IMR-90 (cell line): ENCODE results near the gene TIGAR. TPM values are rescaled to one million over a fixed set of nuclear protein-coding genes. Genes with fewer than 3 reads are reported as not detected.

Source experiments
- ATAC-seq: fragments of 200-7000 bp; cut with Tn5 transposase; 2 replicates; pipeline ENCODE4 v1.9.1; 2020; ENCODE audit warnings: low read depth, mild to moderate bottlenecking, moderate library complexity
- BruUV-seq: library from RNA; stranded (reverse); fragments of 400-500 nt; replicated peaks from 2 replicates; lab custom pipeline; 2021; lab: Mats Ljungman, UMichigan
- CTCF ChIA-PET: fragments of 300-600 bp; formaldehyde crosslinking; extraction: SDS; loops from one replicate; lab custom pipeline; 2021; ENCODE audit warnings: antibody characterized with exemption; lab: Yijun Ruan, JAX
- POLR2A ChIA-PET: fragments of 300-600 bp; sonication (Branson Sonifier 250); formaldehyde crosslinking; loops from one replicate; lab custom pipeline; 2022; ENCODE audit warnings: antibody characterized with exemption; ENCODE audit not compliant: unreplicated experiment; lab: Charles Lee
- DNase-seq: peaks from one replicate; pipeline ENCODE4 v3.0.0; 2013
- H2AFZ ChIP-seq: replicated peaks from 2 replicates; pipeline ENCODE3; 2013; ENCODE audit warnings: low read length, mild to moderate bottlenecking; ENCODE audit not compliant: poor library complexity
- H2AK5ac ChIP-seq: 2 replicates; pipeline ENCODE4 v1.6.1; 2013; ENCODE audit warnings: low read depth, low read length, inconsistent platforms
- H2AK9ac ChIP-seq: replicated peaks from 2 replicates; pipeline ENCODE3; 2013; ENCODE audit warnings: mild to moderate bottlenecking, low read depth, low read length, moderate library complexity; ENCODE audit not compliant: poor library complexity
- H2BK120ac ChIP-seq: 2 replicates; pipeline ENCODE4 v1.6.1; 2013; ENCODE audit warnings: low read depth, low read length, inconsistent platforms
- H2BK15ac ChIP-seq: 3 replicates; pipeline ENCODE4 v1.6.1; 2013; ENCODE audit warnings: low read depth, low read length, inconsistent platforms
- H2BK20ac ChIP-seq: 2 replicates; pipeline ENCODE4 v1.6.1; 2013; ENCODE audit warnings: low read depth, mild to moderate bottlenecking, inconsistent platforms, low read length, moderate library complexity
- H2BK5ac ChIP-seq: 2 replicates; pipeline ENCODE4 v1.6.1; 2013; ENCODE audit warnings: mild to moderate bottlenecking, low read depth, low read length, inconsistent platforms; ENCODE audit not compliant: poor library complexity, severe bottlenecking
- H3K14ac ChIP-seq: replicated peaks from 2 replicates; pipeline ENCODE4 v1.6.1; 2013; ENCODE audit warnings: low read depth, low read length, inconsistent platforms
- H3K18ac ChIP-seq: 2 replicates; pipeline ENCODE4 v1.6.1; 2013; ENCODE audit warnings: low read depth, low read length, control low read depth
- H3K23ac ChIP-seq: 2 replicates; pipeline ENCODE4 v1.6.1; 2013; ENCODE audit warnings: low read depth, low read length, inconsistent platforms
- H3K27ac ChIP-seq: 2 replicates; pipeline ENCODE4 v1.5.1; 2013; ENCODE audit warnings: mild to moderate bottlenecking, control low read depth, low read length; ENCODE audit not compliant: insufficient read depth
- H3K27me3 ChIP-seq: 2 replicates; pipeline ENCODE4 v1.6.1; 2013; ENCODE audit warnings: low read length; ENCODE audit not compliant: control insufficient read depth, insufficient read depth
- H3K36me3 ChIP-seq: 2 replicates; pipeline ENCODE4 v1.6.1; 2013; ENCODE audit warnings: low read length, mixed read lengths; ENCODE audit not compliant: control insufficient read depth, insufficient read depth
- H3K4ac ChIP-seq: 2 replicates; pipeline ENCODE4 v1.6.1; 2013; ENCODE audit warnings: low read depth, low read length, inconsistent platforms
- H3K4me1 ChIP-seq: 2 replicates; pipeline ENCODE4 v1.6.1; 2013; ENCODE audit warnings: low read length, mixed read lengths; ENCODE audit not compliant: control insufficient read depth, insufficient read depth
- H3K4me2 ChIP-seq: 2 replicates; pipeline ENCODE4 v1.6.1; 2013; ENCODE audit warnings: low read depth, mild to moderate bottlenecking, control low read depth, low read length, moderate library complexity
- H3K4me3 ChIP-seq: 2 replicates; pipeline ENCODE4 v1.5.1; 2013; ENCODE audit warnings: low read depth, mild to moderate bottlenecking, control low read depth, low read length, moderate library complexity; ENCODE audit not compliant: insufficient read depth
- H3K56ac ChIP-seq: 2 replicates; pipeline ENCODE4 v1.6.1; 2013; ENCODE audit warnings: low read length, inconsistent platforms; ENCODE audit not compliant: insufficient read depth; ENCODE audit errors: extremely low read depth
- H3K79me1 ChIP-seq, 2 experiments: 2 replicates each; pipeline ENCODE4 v1.6.1; 2013; ENCODE audit warnings: low read length in 2 of 2, inconsistent platforms in 1 of 2, low read depth in 1 of 2
- H3K9ac ChIP-seq: 2 replicates; pipeline ENCODE4 v1.6.1; 2013; ENCODE audit warnings: low read depth, low read length, control low read depth
- H3K9me1 ChIP-seq: 2 replicates; pipeline ENCODE4 v1.6.1; 2013; ENCODE audit warnings: low read length, inconsistent platforms; ENCODE audit not compliant: insufficient read depth
- H3K9me3 ChIP-seq: 2 replicates; pipeline ENCODE4 v1.6.1; 2013; ENCODE audit warnings: low read length; ENCODE audit not compliant: control insufficient read depth, insufficient read depth
- H4K20me1 ChIP-seq: 2 replicates; pipeline ENCODE4 v1.6.1; 2013; ENCODE audit warnings: low read length, inconsistent platforms; ENCODE audit not compliant: insufficient read depth
- H4K5ac ChIP-seq: 2 replicates; pipeline ENCODE4 v1.6.1; 2013; ENCODE audit warnings: mild to moderate bottlenecking, low read depth, low read length, control low read depth
- H4K8ac ChIP-seq, 2 experiments: 2 replicates each; pipeline ENCODE4 v1.6.1; 2013; ENCODE audit warnings: low read depth in 2 of 2, low read length in 2 of 2, control low read depth in 1 of 2, inconsistent platforms in 1 of 2
- H4K91ac ChIP-seq: 2 replicates; pipeline ENCODE4 v1.6.1; 2013; ENCODE audit warnings: low read depth, low read length, inconsistent platforms; ENCODE audit not compliant: insufficient read depth
- BHLHE40 ChIP-seq: fragments of 150-350 bp; IDR thresholded peaks from 2 replicates; pipeline ENCODE4 v1.6.1; 2016; ENCODE audit warnings: mild to moderate bottlenecking, low read depth, low read length
- CEBPB ChIP-seq: IDR thresholded peaks from 2 replicates; pipeline ENCODE4 v1.6.1; 2012; ENCODE audit warnings: low read depth, low read length, improper control_type of control experiment
- CHD1 ChIP-seq: IDR thresholded peaks from 2 replicates; pipeline ENCODE4 v1.6.1; 2012; ENCODE audit warnings: low read depth, low read length, improper control_type of control experiment
- FOS ChIP-seq: fragments of 150-350 bp; IDR thresholded peaks from 2 replicates; pipeline ENCODE4 v1.6.1; 2016; ENCODE audit warnings: low read depth, low read length
- MAFK ChIP-seq: IDR thresholded peaks from 2 replicates; pipeline ENCODE4 v1.6.1; 2012; ENCODE audit warnings: low read depth, low read length, improper control_type of control experiment
- MAZ ChIP-seq: IDR thresholded peaks from 2 replicates; pipeline ENCODE4 v1.6.1; 2012; ENCODE audit warnings: low read depth, mild to moderate bottlenecking, low read length, improper control_type of control experiment, moderate library complexity, borderline replicate concordance
- MXI1 ChIP-seq: IDR thresholded peaks from 2 replicates; pipeline ENCODE4 v1.6.1; 2012; ENCODE audit warnings: low read depth, mild to moderate bottlenecking, low read length, moderate library complexity, borderline replicate concordance
- NFE2L2 ChIP-seq: fragments of 150-350 bp; IDR thresholded peaks from 2 replicates; pipeline ENCODE4 v1.6.1; 2016; ENCODE audit warnings: low read depth, mild to moderate bottlenecking, low read length
- RAD21 ChIP-seq: IDR thresholded peaks from 2 replicates; pipeline ENCODE4 v1.6.1; 2012; ENCODE audit warnings: low read length, improper control_type of control experiment
- RCOR1 ChIP-seq: IDR thresholded peaks from 2 replicates; pipeline ENCODE4 v1.6.1; 2012; ENCODE audit warnings: mild to moderate bottlenecking, low read length, improper control_type of control experiment; ENCODE audit not compliant: insufficient replicate concordance
- SMC3 ChIP-seq: fragments of 150-350 bp; IDR thresholded peaks from 2 replicates; pipeline ENCODE4 v1.6.1; 2016; ENCODE audit warnings: low read depth, mild to moderate bottlenecking, antibody characterized with exemption, low read length, moderate library complexity
- WGBS, 2 experiments: methylation state at CpG; one replicate each; pipeline versions ENCODE4 v1.1.5 to v1.1.7; 2013; ENCODE audit warnings: missing lambda C conversion rate in 2 of 2; ENCODE audit not compliant: insufficient read length in 1 of 2; ENCODE audit errors: extremely low coverage in 2 of 2; 5-methylcytosine and 5-hydroxymethylcytosine counted together
- dilution Hi-C: fragments of 300-500 bp; cut with HindIII; formaldehyde crosslinking; loops from one replicate; pipeline ENCODE4 v1.14.3; 2018; ENCODE audit warnings: low sequenced_read_pairs; ENCODE audit not compliant: unreplicated experiment
- in situ Hi-C: fragments of 300-500 bp; cut with MboI; formaldehyde crosslinking; loops from 3 replicates; pipeline ENCODE4 v1.14.3; 2019; ENCODE audit warnings: low sequenced_read_pairs, inconsistent platforms, mixed read lengths
- intact Hi-C: fragments of 100-400 bp; cut with micrococcal nuclease; formaldehyde crosslinking; loops from 2 replicates; pipeline ENCODE4 v1.10.0; 2022
- polyA plus RNA-seq, 3 experiments: library from polyadenylated mRNA; depleted of rRNA; stranded (reverse); fragments of >200 nt; gene quantifications; 2 replicates each; pipeline ENCODE4 v1.2.3, GENCODE V29; 2012; ENCODE audit warnings: low replicate concordance in 1 of 3
- total RNA-seq: library from RNA; depleted of rRNA; stranded (reverse); fragments of >200 nt; gene quantifications from 2 replicates; pipeline ENCODE4 v1.2.3, GENCODE V29; 2012
- TF ChIP-seq, protein P1 (sequence below): fragments of 150-350 bp; IDR thresholded peaks from 2 replicates; pipeline ENCODE4 v1.6.1; 2016; ENCODE audit warnings: low read depth, mild to moderate bottlenecking, low read length, moderate library complexity, borderline replicate concordance
- TF ChIP-seq, protein P2 (sequence below): fragments of 150-350 bp; IDR thresholded peaks from 2 replicates; pipeline ENCODE4 v1.6.1; 2017; ENCODE audit warnings: mild to moderate bottlenecking, antibody characterized with exemption, low read length, low read depth
- TF ChIP-seq, protein P3 (sequence below): conservative IDR thresholded peaks from 2 replicates; pipeline ENCODE4 v1.5.1; 2012; ENCODE audit warnings: mild to moderate bottlenecking, low read depth, low read length, improper control_type of control experiment

TIGAR gene
- total and polyA plus RNA-seq, 2 of the 4 experiments (the other 2 are of a cell fraction): 7.3 to 13.7 TPM

DNA sequence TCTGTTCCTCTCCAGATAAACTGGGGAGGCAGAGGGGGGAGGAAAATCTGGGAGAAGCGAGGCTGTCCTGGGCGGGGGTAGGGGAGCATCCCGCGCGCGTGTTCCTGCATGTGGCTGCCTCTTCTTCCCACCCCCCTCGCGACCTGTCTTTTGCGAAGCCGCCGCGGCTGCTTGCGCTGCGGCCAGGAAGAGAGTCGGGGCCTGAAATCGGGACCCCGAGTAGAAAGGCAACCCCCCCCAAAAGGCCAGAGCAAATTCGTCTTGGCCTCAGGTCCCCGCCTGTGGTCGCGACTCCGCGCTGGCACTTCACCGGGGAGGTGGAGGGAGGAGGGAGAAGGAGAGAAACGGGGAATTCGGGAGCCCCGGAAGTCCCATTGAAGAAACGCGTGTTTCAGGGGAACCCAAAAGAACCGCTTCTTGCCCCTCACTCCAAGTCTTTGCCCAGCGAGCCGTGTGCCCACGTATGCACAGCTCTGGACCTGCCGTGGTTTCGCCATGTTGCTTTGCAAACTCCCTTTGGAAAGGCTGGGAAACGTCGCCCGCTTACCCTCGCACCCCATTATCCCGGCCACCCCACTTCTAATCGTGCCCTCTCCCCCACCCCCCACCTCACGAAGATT, 46.5 kb upstream of the TIGAR start:
- TF ChIP-seq, protein P1, sequence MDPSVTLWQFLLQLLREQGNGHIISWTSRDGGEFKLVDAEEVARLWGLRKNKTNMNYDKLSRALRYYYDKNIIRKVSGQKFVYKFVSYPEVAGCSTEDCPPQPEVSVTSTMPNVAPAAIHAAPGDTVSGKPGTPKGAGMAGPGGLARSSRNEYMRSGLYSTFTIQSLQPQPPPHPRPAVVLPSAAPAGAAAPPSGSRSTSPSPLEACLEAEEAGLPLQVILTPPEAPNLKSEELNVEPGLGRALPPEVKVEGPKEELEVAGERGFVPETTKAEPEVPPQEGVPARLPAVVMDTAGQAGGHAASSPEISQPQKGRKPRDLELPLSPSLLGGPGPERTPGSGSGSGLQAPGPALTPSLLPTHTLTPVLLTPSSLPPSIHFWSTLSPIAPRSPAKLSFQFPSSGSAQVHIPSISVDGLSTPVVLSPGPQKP: no peak
- TF ChIP-seq BHLHE40 (no peak), FOS (no peak), CHD1 (no peak), RAD21 (no peak), SMC3 (no peak), MAZ (no peak), CEBPB (no peak), NFE2L2 (no peak), MXI1 (no peak), RCOR1 (no peak), MAFK (no peak)
- TF ChIP-seq, protein P2, sequence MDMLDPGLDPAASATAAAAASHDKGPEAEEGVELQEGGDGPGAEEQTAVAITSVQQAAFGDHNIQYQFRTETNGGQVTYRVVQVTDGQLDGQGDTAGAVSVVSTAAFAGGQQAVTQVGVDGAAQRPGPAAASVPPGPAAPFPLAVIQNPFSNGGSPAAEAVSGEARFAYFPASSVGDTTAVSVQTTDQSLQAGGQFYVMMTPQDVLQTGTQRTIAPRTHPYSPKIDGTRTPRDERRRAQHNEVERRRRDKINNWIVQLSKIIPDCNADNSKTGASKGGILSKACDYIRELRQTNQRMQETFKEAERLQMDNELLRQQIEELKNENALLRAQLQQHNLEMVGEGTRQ: no peak
- TF ChIP-seq, protein P3, sequence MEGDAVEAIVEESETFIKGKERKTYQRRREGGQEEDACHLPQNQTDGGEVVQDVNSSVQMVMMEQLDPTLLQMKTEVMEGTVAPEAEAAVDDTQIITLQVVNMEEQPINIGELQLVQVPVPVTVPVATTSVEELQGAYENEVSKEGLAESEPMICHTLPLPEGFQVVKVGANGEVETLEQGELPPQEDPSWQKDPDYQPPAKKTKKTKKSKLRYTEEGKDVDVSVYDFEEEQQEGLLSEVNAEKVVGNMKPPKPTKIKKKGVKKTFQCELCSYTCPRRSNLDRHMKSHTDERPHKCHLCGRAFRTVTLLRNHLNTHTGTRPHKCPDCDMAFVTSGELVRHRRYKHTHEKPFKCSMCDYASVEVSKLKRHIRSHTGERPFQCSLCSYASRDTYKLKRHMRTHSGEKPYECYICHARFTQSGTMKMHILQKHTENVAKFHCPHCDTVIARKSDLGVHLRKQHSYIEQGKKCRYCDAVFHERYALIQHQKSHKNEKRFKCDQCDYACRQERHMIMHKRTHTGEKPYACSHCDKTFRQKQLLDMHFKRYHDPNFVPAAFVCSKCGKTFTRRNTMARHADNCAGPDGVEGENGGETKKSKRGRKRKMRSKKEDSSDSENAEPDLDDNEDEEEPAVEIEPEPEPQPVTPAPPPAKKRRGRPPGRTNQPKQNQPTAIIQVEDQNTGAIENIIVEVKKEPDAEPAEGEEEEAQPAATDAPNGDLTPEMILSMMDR: no peak
- in situ Hi-C loops: loop anchor here (5.0 kb wide), 2 partner anchors 167 to 387 kb away; no protein-coding TSS in a partner anchor
- Histone ChIP-seq H3K4me3 (peak overlapping the region; percentile 56), H2BK5ac (no peak overlapping the region), H2BK15ac (no peak overlapping the region), H2AFZ (peak overlapping the region; percentile 64), H3K4me2 (peak overlapping the region; percentile 80), H4K8ac (no peak overlapping the region), H3K27ac (peak overlapping the region; percentile 21; the same call in 1 of the 2 replicates), H4K20me1 (no peaks in the 10 kb centered on the region), H4K5ac (no peak overlapping the region; the same call in 1 of the 2 replicates), H2AK5ac (no peak overlapping the region), H3K23ac (no peak overlapping the region), H3K4me1 (peaks cover 3% of the 10 kb centered on the region; the same call in 1 of the 2 replicates), H3K9me1 (no peaks in the 10 kb centered on the region), H3K4ac (no peak overlapping the region), H3K14ac (0 out of 2 replicates have a peak overlapping the region, but pooled peaks have one; percentile 54), H3K36me3 (no peaks in the 10 kb centered on the region; the same call in 1 of the 2 replicates), H3K9ac (peak overlapping the region; percentile 81), H3K9me3 (peaks cover 4% of the 10 kb centered on the region), H3K18ac (peak overlapping the region; percentile 2; the same call in 1 of the 2 replicates), H2BK120ac (no peak overlapping the region; the same call in 1 of the 2 replicates), H4K91ac (no peak overlapping the region), H3K27me3 (peaks cover 68% of the 10 kb centered on the region), H3K79me1 (no peaks in the 10 kb centered on the region), H2AK9ac (no peak overlapping the region), H3K56ac (no peak overlapping the region), H2BK20ac (no peak overlapping the region)
- dilution Hi-C loops: no loop called here
- DNase-seq (no peak), ATAC-seq (no peak)
- CTCF ChIA-PET: interaction anchor here (3.1 kb wide), 1 partner anchor 168 kb away, joined by 37 read pairs; no protein-coding TSS in a partner anchor
- intact Hi-C loops: loop anchor here (5.0 kb wide), 1 partner anchor 617 kb away; no protein-coding TSS in a partner anchor
- POLR2A ChIA-PET: no interaction called here
- BruUV-seq: no TSS peak
- 0% methylated on average over 6 of the region's 42 CpGs; no CpG with 5 or more reads in 1 of the 2 experiments for WGBS, 2 experiments
